H9 (cell line): Measurements from ENCODE around the gene TRH. TPM values are rescaled to one million over a fixed set of nuclear protein-coding genes. Genes with fewer than 3 reads are reported as not detected.

ENCODE experiments used
- DNase-seq: peaks from one replicate; pipeline ENCODE4 v3.0.0-alpha.2; 2017
- H2AFZ ChIP-seq: one replicate; pipeline ENCODE4 v1.6.1; 2013; ENCODE audit warnings: mild to moderate bottlenecking, low read length, control low read depth, moderate library complexity
- H2AK5ac ChIP-seq: 2 replicates; pipeline ENCODE4 v1.6.1; 2013; ENCODE audit warnings: low read length, control low read depth, mixed read lengths; ENCODE audit not compliant: insufficient read length
- H2BK120ac ChIP-seq: one replicate; pipeline ENCODE4 v1.6.1; 2013; ENCODE audit warnings: low read depth, mild to moderate bottlenecking, low read length, control low read depth, inconsistent platforms; ENCODE audit not compliant: poor library complexity, severe bottlenecking
- H2BK12ac ChIP-seq: 2 replicates; pipeline ENCODE4 v1.6.1; 2013; ENCODE audit warnings: low read length, control low read depth, mixed read lengths, low read depth; ENCODE audit not compliant: insufficient read length
- H2BK15ac ChIP-seq: 2 replicates; pipeline ENCODE4 v1.6.1; 2013; ENCODE audit warnings: low read depth, low read length, control low read depth
- H2BK20ac ChIP-seq: one replicate; pipeline ENCODE4 v1.6.1; 2013; ENCODE audit warnings: low read depth, mild to moderate bottlenecking, low read length, control low read depth, inconsistent platforms; ENCODE audit not compliant: poor library complexity, severe bottlenecking
- H2BK5ac ChIP-seq: 2 replicates; pipeline ENCODE4 v1.6.1; 2013; ENCODE audit warnings: low read length, control low read depth, mixed read lengths; ENCODE audit not compliant: insufficient read length
- H3K14ac ChIP-seq: 2 replicates; pipeline ENCODE4 v1.6.1; 2013; ENCODE audit warnings: low read length, control low read depth; ENCODE audit not compliant: insufficient read depth
- H3K18ac ChIP-seq: 2 replicates; pipeline ENCODE4 v1.6.1; 2013; ENCODE audit warnings: low read depth, mild to moderate bottlenecking, mixed read lengths, low read length, control low read depth; ENCODE audit not compliant: insufficient read length
- H3K23ac ChIP-seq: 2 replicates; pipeline ENCODE4 v1.6.1; 2013; ENCODE audit warnings: low read length, control low read depth, mixed read lengths, low read depth; ENCODE audit not compliant: insufficient read length
- H3K23me2 ChIP-seq: 2 replicates; pipeline ENCODE4 v1.6.1; 2013; ENCODE audit warnings: low read depth, mild to moderate bottlenecking, mixed read lengths, low read length, control low read depth; ENCODE audit not compliant: insufficient read length, poor library complexity, severe bottlenecking
- H3K27ac ChIP-seq: 2 replicates; pipeline ENCODE4 v1.5.1; 2013; ENCODE audit warnings: low read length, control low read depth, mixed read lengths, low read depth; ENCODE audit not compliant: insufficient read length
- H3K27me3 ChIP-seq: 2 replicates; pipeline ENCODE4 v1.6.1; 2013; ENCODE audit warnings: low read length, control low read depth, inconsistent platforms; ENCODE audit not compliant: insufficient read depth
- H3K4ac ChIP-seq: 2 replicates; pipeline ENCODE4 v1.6.1; 2013; ENCODE audit warnings: low read depth, mild to moderate bottlenecking, control low read depth, inconsistent platforms, low read length, moderate library complexity
- H3K4me1 ChIP-seq: 2 replicates; pipeline ENCODE4 v1.6.1; 2013; ENCODE audit warnings: low read length, control low read depth, inconsistent platforms; ENCODE audit not compliant: insufficient read depth
- H3K4me2 ChIP-seq: 2 replicates; pipeline ENCODE4 v1.6.1; 2013; ENCODE audit warnings: low read length, control low read depth, mixed read lengths; ENCODE audit not compliant: insufficient read length, insufficient read depth
- H3K56ac ChIP-seq: 2 replicates; pipeline ENCODE4 v1.6.1; 2013; ENCODE audit warnings: low read depth, mild to moderate bottlenecking, mixed read lengths, low read length, control low read depth; ENCODE audit not compliant: insufficient read length
- H3K79me1 ChIP-seq: 2 replicates; pipeline ENCODE4 v1.6.1; 2013; ENCODE audit warnings: low read depth, mild to moderate bottlenecking, moderate library complexity, low read length, control low read depth, inconsistent platforms; ENCODE audit not compliant: insufficient read depth, poor library complexity, severe bottlenecking
- H3K79me2 ChIP-seq: 2 replicates; pipeline ENCODE4 v1.6.1; 2013; ENCODE audit warnings: low read length, control low read depth, inconsistent platforms; ENCODE audit not compliant: insufficient read depth
- H3K9ac ChIP-seq: 2 replicates; pipeline ENCODE4 v1.6.1; 2013; ENCODE audit warnings: low read length, control low read depth, mixed read lengths; ENCODE audit not compliant: insufficient read length; ENCODE audit errors: extremely low read depth
- H3K9me3 ChIP-seq: one replicate; pipeline ENCODE4 v1.6.1; 2013; ENCODE audit warnings: low read depth, low read length, inconsistent platforms; ENCODE audit not compliant: control insufficient read depth
- H3T11ph ChIP-seq: one replicate; pipeline ENCODE4 v1.6.1; 2013; ENCODE audit warnings: mild to moderate bottlenecking, low read length, control low read depth, inconsistent platforms
- H4K20me1 ChIP-seq: one replicate; pipeline ENCODE4 v1.6.1; 2013; ENCODE audit not compliant: control insufficient read depth, insufficient read length, insufficient read depth
- H4K5ac ChIP-seq: 2 replicates; pipeline ENCODE4 v1.6.1; 2013; ENCODE audit warnings: low read depth, mild to moderate bottlenecking, mixed read lengths, low read length, control low read depth; ENCODE audit not compliant: insufficient read length
- H4K8ac ChIP-seq: replicated peaks from 2 replicates; pipeline ENCODE4 v1.6.1; 2013; ENCODE audit warnings: low read length, control low read depth, mixed read lengths, low read depth; ENCODE audit not compliant: insufficient read length
- H4K91ac ChIP-seq: 2 replicates; pipeline ENCODE4 v1.6.1; 2013; ENCODE audit warnings: low read depth, mild to moderate bottlenecking, moderate library complexity, mixed read lengths, low read length, control low read depth; ENCODE audit not compliant: insufficient read length
- H3K27ac Mint-ChIP-seq, 3 experiments: 2 replicates in 2 of 3; 3 replicates in 1 of 3; pipeline ENCODE4 v1.8.0; 2020 to 2021; ENCODE audit warnings: mixed read lengths in 3 of 3, mild to moderate bottlenecking in 1 of 3, moderate library complexity in 1 of 3
- H3K27me3 Mint-ChIP-seq: 2 replicates; pipeline ENCODE4 v1.8.0; 2021; ENCODE audit warnings: low read depth, mild to moderate bottlenecking, moderate library complexity, mixed read lengths
- H3K36me3 Mint-ChIP-seq, 3 experiments: 2 replicates in 2 of 3; 3 replicates in 1 of 3; pipeline ENCODE4 v1.8.0; 2020 to 2021; ENCODE audit warnings: low read depth in 3 of 3, mixed read lengths in 3 of 3; ENCODE audit not compliant: insufficient read depth in 1 of 3
- H3K4me1 Mint-ChIP-seq, 2 experiments: 2 replicates each; pipeline ENCODE4 v1.8.0; 2020; ENCODE audit warnings: mixed read lengths in 2 of 2
- H3K4me3 Mint-ChIP-seq, 2 experiments: 2 replicates in 1 of 2; 3 replicates in 1 of 2; pipeline ENCODE4 v1.8.0; 2020 to 2021; ENCODE audit warnings: mild to moderate bottlenecking in 2 of 2, mixed read lengths in 2 of 2, moderate library complexity in 1 of 2
- H3K9me3 Mint-ChIP-seq, 2 experiments: 2 replicates in 1 of 2; 3 replicates in 1 of 2; pipeline ENCODE4 v1.8.0; 2020; ENCODE audit warnings: mild to moderate bottlenecking in 2 of 2, mixed read lengths in 2 of 2, moderate library complexity in 1 of 2
- WGBS: extraction: QIAGEN DNeasy Blood & Tissue Kit; methylation state at CpG from one replicate; pipeline ENCODE4 v1.1.7; 2013; ENCODE audit warnings: missing lambda C conversion rate, low lambda C conversion rate, mixed read lengths; ENCODE audit not compliant: insufficient read length; ENCODE audit errors: extremely low coverage; 5-methylcytosine and 5-hydroxymethylcytosine counted together
- total RNA-seq: library from RNA; stranded (reverse); gene quantifications from 2 replicates; pipeline ENCODE4 v1.2.1, GENCODE V29; 2021
- TF ChIP-seq, protein P1 (sequence below): fragments of 200-600 bp; sonication (generic); conservative IDR thresholded peaks from 3 replicates; pipeline ENCODE4 v1.8.0; 2021; ENCODE audit warnings: antibody characterized with exemption, mild to moderate bottlenecking

The TRH gene
- total RNA-seq, 1 experiment from 2014 or later: not detected

DNA sequence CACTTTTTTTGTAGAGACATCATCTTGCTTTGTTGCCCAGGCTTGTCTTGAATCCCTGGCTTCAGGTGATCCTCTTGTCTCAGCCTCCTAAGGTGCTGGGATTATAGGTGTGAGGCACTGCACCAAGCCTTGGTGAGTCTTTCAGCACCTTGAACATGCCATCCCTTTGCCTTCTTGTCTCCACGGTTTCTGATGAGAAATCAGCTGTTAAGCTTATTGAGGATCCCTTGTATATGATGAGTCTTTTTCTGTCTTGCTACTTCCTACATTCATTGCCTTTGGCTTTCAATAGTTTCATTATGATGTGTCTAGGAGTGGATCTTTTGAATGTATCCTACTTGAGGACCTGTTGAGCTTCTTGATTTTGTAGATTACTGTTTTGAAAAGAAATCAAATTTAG, 45.1 kb upstream of the TRH start:
- Histone ChIP-seq H3K9ac (no peak overlapping the region), H4K5ac (no peak overlapping the region), H4K20me1 (no peaks in the 10 kb centered on the region), H3K4me1 (no peaks in the 10 kb centered on the region), H3K18ac (no peak overlapping the region), H3K79me2 (no peaks in the 10 kb centered on the region), H4K91ac (no peak overlapping the region), H3T11ph (no peak overlapping the region), H2BK15ac (no peak overlapping the region), H2AFZ (no peak overlapping the region), H3K4me2 (no peak overlapping the region), H3K4ac (no peak overlapping the region), H2BK20ac (no peak overlapping the region), H2BK12ac (no peak overlapping the region), H3K56ac (no peak overlapping the region), H2BK5ac (no peak overlapping the region), H2BK120ac (no peak overlapping the region), H3K23ac (no peak overlapping the region), H3K27me3 (no peaks in the 10 kb centered on the region), H4K8ac (no peak overlapping the region), H3K23me2 (no peaks in the 10 kb centered on the region), H2AK5ac (no peak overlapping the region), H3K79me1 (no peaks in the 10 kb centered on the region), H3K27ac (no peak overlapping the region), H3K9me3 (no peaks in the 10 kb centered on the region), H3K14ac (no peak overlapping the region)
- Mint-ChIP-seq H3K4me1 (peaks cover 0 to 2% of the 10 kb centered on the region in 2 experiments; a peak in 3 of 4 replicates), H3K9me3 (peaks cover 15 to 16% of the 10 kb centered on the region in 2 experiments), H3K27ac (no peak overlapping the region), H3K4me3 (no peak overlapping the region), H3K27me3 (peaks cover 8% of the 10 kb centered on the region), H3K36me3 (peaks cover 2 to 12% (median 5%) of the 10 kb centered on the region in 3 experiments; a peak in 4 of 7 replicates)
- DNase-seq: no peak
- TF ChIP-seq, protein P1, sequence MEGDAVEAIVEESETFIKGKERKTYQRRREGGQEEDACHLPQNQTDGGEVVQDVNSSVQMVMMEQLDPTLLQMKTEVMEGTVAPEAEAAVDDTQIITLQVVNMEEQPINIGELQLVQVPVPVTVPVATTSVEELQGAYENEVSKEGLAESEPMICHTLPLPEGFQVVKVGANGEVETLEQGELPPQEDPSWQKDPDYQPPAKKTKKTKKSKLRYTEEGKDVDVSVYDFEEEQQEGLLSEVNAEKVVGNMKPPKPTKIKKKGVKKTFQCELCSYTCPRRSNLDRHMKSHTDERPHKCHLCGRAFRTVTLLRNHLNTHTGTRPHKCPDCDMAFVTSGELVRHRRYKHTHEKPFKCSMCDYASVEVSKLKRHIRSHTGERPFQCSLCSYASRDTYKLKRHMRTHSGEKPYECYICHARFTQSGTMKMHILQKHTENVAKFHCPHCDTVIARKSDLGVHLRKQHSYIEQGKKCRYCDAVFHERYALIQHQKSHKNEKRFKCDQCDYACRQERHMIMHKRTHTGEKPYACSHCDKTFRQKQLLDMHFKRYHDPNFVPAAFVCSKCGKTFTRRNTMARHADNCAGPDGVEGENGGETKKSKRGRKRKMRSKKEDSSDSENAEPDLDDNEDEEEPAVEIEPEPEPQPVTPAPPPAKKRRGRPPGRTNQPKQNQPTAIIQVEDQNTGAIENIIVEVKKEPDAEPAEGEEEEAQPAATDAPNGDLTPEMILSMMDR: no peak
- no CpG with 5 or more reads among the region's 1 CpG for WGBS
